Measurements from ENCODE around the gene DNAJC2. TPM values are rescaled to one million over a fixed set of nuclear protein-coding genes. Genes with fewer than 3 reads are reported as not detected.
A peak's percentile ranks its signal among the peaks of the same experiment; 100 is the strongest.

Gene DNAJC2
- polyA plus RNA-seq, 1 donor from 2014 or later: 21.9 TPM

GRCh38 chr7:103348959-103349358, 4.4 kb upstream of the DNAJC2 start:
- Mint-ChIP-seq H3K4me1 (peaks cover 40 to 47% (median 45%) of the 10 kb centered on the region in 3 donors), H3K27me3 (peaks cover 1% of the 10 kb centered on the region), H3K4me3 (peak overlapping the region; percentile 89 to 100 (median 98)), H3K27ac (peak overlapping the region in 2 of 3 donors; percentile 50 to 99), H3K36me3 (no peaks in the 10 kb centered on the region), H3K9me3 (no peaks in the 10 kb centered on the region)

- Mint-ChIP-seq H3K27ac (peak overlapping the region in 2 of 3 donors; percentile 61 to 99), H3K27me3 (peaks cover 1% of the 10 kb centered on the region), H3K4me3 (peak overlapping the region; percentile 89 to 100 (median 98)), H3K36me3 (no peaks in the 10 kb centered on the region), H3K9me3 (no peaks in the 10 kb centered on the region), H3K4me1 (peaks cover 45 to 50% (median 47%) of the 10 kb centered on the region in 3 donors)
These were observed 3.9 kb upstream of the DNAJC2 start for GRCh38 chr7:103348452-103348851.

- Mint-ChIP-seq H3K4me3 (peak within 1 kb of the TSS; percentile 89 to 100 (median 98)), H3K36me3 (no peaks in the 10 kb centered on the region), H3K4me1 (peaks cover 46 to 53% (median 47%) of the 10 kb centered on the region in 3 donors), H3K27me3 (peaks cover 1% of the 10 kb centered on the region), H3K27ac (peak within 1 kb of the TSS; percentile 61 to 99 (median 96)), H3K9me3 (no peaks in the 10 kb centered on the region)
These were observed 3.1 kb upstream of the DNAJC2 start, which contains the start of gene PSMC2 for GRCh38 chr7:103347507-103348267. TSS of gene PSMC2 (plus strand) at chr7:103347643. CDS start at chr7:103347712, 69 bp downstream.

GRCh38 chr7:103346396-103346795, 1.8 kb upstream of the DNAJC2 start:
- H3K4me3 Mint-ChIP-seq: peak overlapping the region; percentile 60 to 97 (median 82)
- H3K9me3 Mint-ChIP-seq: no peaks in the 10 kb centered on the region
- peak overlapping the region in 2 of 3 donors; percentile 61 to 96 for H3K27ac Mint-ChIP-seq
- peaks cover 1% of the 10 kb centered on the region for H3K27me3 Mint-ChIP-seq
- H3K4me1 Mint-ChIP-seq: peaks cover 40 to 52% (median 47%) of the 10 kb centered on the region in 3 donors
- no peaks in the 10 kb centered on the region for H3K36me3 Mint-ChIP-seq

- Mint-ChIP-seq H3K4me3 (peak overlapping the region; percentile 89 to 100 (median 99)), H3K27ac (peak overlapping the region; percentile 74 to 97 (median 96)), H3K4me1 (peaks cover 33 to 46% (median 34%) of the 10 kb centered on the region in 3 donors), H3K36me3 (peaks cover 7% of the 10 kb centered on the region), H3K27me3 (peaks cover under 1% of the 10 kb centered on the region), H3K9me3 (no peaks in the 10 kb centered on the region)
These were observed 662 bp downstream of the DNAJC2 start for GRCh38 chr7:103343758-103344452.

- peak overlapping the region; percentile 74 to 97 (median 96) for H3K27ac Mint-ChIP-seq
- H3K36me3 Mint-ChIP-seq: peaks cover 8% of the 10 kb centered on the region
- peak overlapping the region in 3 of 4 donors; percentile 89 to 100 (median 99) for H3K4me3 Mint-ChIP-seq
- H3K9me3 Mint-ChIP-seq: no peaks in the 10 kb centered on the region
- no peaks in the 10 kb centered on the region for H3K27me3 Mint-ChIP-seq
- H3K4me1 Mint-ChIP-seq: peaks cover 31 to 42% (median 31%) of the 10 kb centered on the region in 3 donors
These were observed 1.2 kb downstream of the DNAJC2 start for GRCh38 chr7:103343332-103343731.

GRCh38 chr7:103341466-103341865, 3.1 kb downstream of the DNAJC2 start:
- Mint-ChIP-seq H3K9me3 (no peaks in the 10 kb centered on the region), H3K4me1 (peaks cover 23 to 31% (median 28%) of the 10 kb centered on the region in 3 donors), H3K27me3 (no peaks in the 10 kb centered on the region), H3K36me3 (peaks cover 8% of the 10 kb centered on the region), H3K27ac (peak overlapping the region in 1 of 3 donors; percentile 21), H3K4me3 (peak overlapping the region in 2 of 4 donors; percentile 47 to 75)

- Mint-ChIP-seq H3K27ac (no peak overlapping the region), H3K27me3 (no peaks in the 10 kb centered on the region), H3K4me3 (no peak overlapping the region), H3K4me1 (peaks cover 12 to 23% (median 20%) of the 10 kb centered on the region in 3 donors), H3K9me3 (no peaks in the 10 kb centered on the region), H3K36me3 (peaks cover 8% of the 10 kb centered on the region)
These were observed 5.7 kb downstream of the DNAJC2 start for GRCh38 chr7:103338864-103339263.

GRCh38 chr7:103336761-103337160, 7.8 kb downstream of the DNAJC2 start:
- H3K27me3 Mint-ChIP-seq: no peaks in the 10 kb centered on the region
- H3K4me3 Mint-ChIP-seq: no peak overlapping the region
- peaks cover 4 to 17% (median 14%) of the 10 kb centered on the region in 3 donors for H3K4me1 Mint-ChIP-seq
- no peak overlapping the region for H3K27ac Mint-ChIP-seq
- peaks cover 8% of the 10 kb centered on the region for H3K36me3 Mint-ChIP-seq
- H3K9me3 Mint-ChIP-seq: no peaks in the 10 kb centered on the region

- Mint-ChIP-seq H3K4me3 (no peak overlapping the region), H3K4me1 (peaks cover 0 to 3% (median 0%) of the 10 kb centered on the region in 3 donors), H3K27ac (no peak overlapping the region), H3K36me3 (no peaks in the 10 kb centered on the region), H3K9me3 (no peaks in the 10 kb centered on the region), H3K27me3 (no peaks in the 10 kb centered on the region)
These were observed 18.8 kb downstream of the DNAJC2 start for GRCh38 chr7:103325744-103326143.

GRCh38 chr7:103317009-103317408, 27.6 kb downstream of the DNAJC2 start:
- Mint-ChIP-seq H3K36me3 (peaks cover 5% of the 10 kb centered on the region), H3K4me3 (no peak overlapping the region), H3K27me3 (no peaks in the 10 kb centered on the region), H3K27ac (peak overlapping the region in 1 of 3 donors; percentile 21), H3K4me1 (peaks cover 3 to 6% (median 4%) of the 10 kb centered on the region in 3 donors), H3K9me3 (no peaks in the 10 kb centered on the region)

- Mint-ChIP-seq H3K9me3 (no peaks in the 10 kb centered on the region), H3K36me3 (peaks cover 5% of the 10 kb centered on the region), H3K27ac (peak overlapping the region in 2 of 3 donors; percentile 43 to 76), H3K4me3 (no peak overlapping the region), H3K4me1 (peaks cover 3 to 6% (median 4%) of the 10 kb centered on the region in 3 donors), H3K27me3 (no peaks in the 10 kb centered on the region)
These were observed 28.1 kb downstream of the DNAJC2 start for GRCh38 chr7:103316380-103316941.

- Mint-ChIP-seq H3K9me3 (no peaks in the 10 kb centered on the region), H3K27ac (peak overlapping the region in 1 of 3 donors; percentile 64), H3K27me3 (no peaks in the 10 kb centered on the region), H3K36me3 (peaks cover 5% of the 10 kb centered on the region), H3K4me3 (no peak overlapping the region), H3K4me1 (peaks cover 3 to 6% (median 4%) of the 10 kb centered on the region in 3 donors)
These were observed 29.7 kb downstream of the DNAJC2 start for GRCh38 chr7:103314852-103315251.

GRCh38 chr7:103307503-103308231, 36.9 kb downstream of the DNAJC2 start:
- no peaks in the 10 kb centered on the region for H3K27me3 Mint-ChIP-seq
- H3K4me3 Mint-ChIP-seq: no peak overlapping the region
- H3K9me3 Mint-ChIP-seq: no peaks in the 10 kb centered on the region
- no peaks in the 10 kb centered on the region for H3K36me3 Mint-ChIP-seq
- peaks cover 0 to 7% (median 7%) of the 10 kb centered on the region in 3 donors for H3K4me1 Mint-ChIP-seq
- peak overlapping the region in 1 of 3 donors; percentile 10 for H3K27ac Mint-ChIP-seq
